Liver (tissue), 9 donors: ENCODE data around the gene RHOV. TPM values are rescaled to one million over a fixed set of nuclear protein-coding genes. Genes with fewer than 3 reads are reported as not detected.

Experiments
- DNase-seq: peaks from one replicate; pipeline ENCODE4 v3.0.0-alpha.2; 2017; ENCODE audit warnings: low spot score
- H3K27ac ChIP-seq, 2 donors: one replicate each; pipeline ENCODE4 v1.7.0; 2013; ENCODE audit warnings: inconsistent platforms in 2 of 2, low read length in 2 of 2, control low read depth in 1 of 2, low read depth in 1 of 2, mild to moderate bottlenecking in 1 of 2
- H3K27me3 ChIP-seq, 4 donors: one replicate each; pipeline versions ENCODE4 v1.6.1 to v1.7.0; 2013; ENCODE audit warnings: low read length in 3 of 4, inconsistent platforms in 1 of 4, mild to moderate bottlenecking in 1 of 4, moderate library complexity in 1 of 4; ENCODE audit not compliant: control insufficient read depth in 4 of 4, insufficient read depth in 4 of 4
- H3K36me3 ChIP-seq, 4 donors: one replicate each; pipeline versions ENCODE4 v1.6.1 to v1.7.0; 2013; ENCODE audit warnings: low read length in 3 of 4, mild to moderate bottlenecking in 3 of 4, low read depth in 1 of 4, moderate library complexity in 1 of 4; ENCODE audit not compliant: control insufficient read depth in 4 of 4, insufficient read depth in 3 of 4
- H3K4me1 ChIP-seq, 4 donors: one replicate each; pipeline versions ENCODE4 v1.6.1 to v1.7.0; 2013; ENCODE audit warnings: low read length in 3 of 4, mild to moderate bottlenecking in 3 of 4, moderate library complexity in 1 of 4; ENCODE audit not compliant: control insufficient read depth in 4 of 4, insufficient read depth in 4 of 4
- H3K4me3 ChIP-seq, 3 donors: one replicate each; pipeline versions ENCODE4 v1.6.1 to v1.7.0; 2013; ENCODE audit warnings: low read length in 3 of 3, control low read depth in 1 of 3, low read depth in 1 of 3, mild to moderate bottlenecking in 1 of 3
- H3K9ac ChIP-seq, 2 donors: one replicate each; pipeline ENCODE4 v1.7.0; 2013; ENCODE audit warnings: low read length in 2 of 2, mild to moderate bottlenecking in 2 of 2, moderate library complexity in 2 of 2, control low read depth in 1 of 2, low read depth in 1 of 2
- H3K9me3 ChIP-seq, 4 donors: one replicate each; pipeline versions ENCODE4 v1.6.1 to v1.7.0; 2013; ENCODE audit warnings: low read length in 3 of 4; ENCODE audit not compliant: control insufficient read depth in 4 of 4
- EGR1 ChIP-seq, 2 donors: IDR thresholded peaks; 2 replicates each; pipeline ENCODE4 v1.6.1; 2016 to 2018; ENCODE audit warnings: antibody characterized with exemption in 2 of 2, low read depth in 2 of 2
- FOXA1 ChIP-seq: IDR thresholded peaks from 2 replicates; pipeline ENCODE4 v1.6.1; 2016; ENCODE audit warnings: antibody characterized with exemption
- FOXA2 ChIP-seq: IDR thresholded peaks from 2 replicates; pipeline ENCODE4 v1.6.1; 2016; ENCODE audit warnings: antibody characterized with exemption
- GABPA ChIP-seq, 2 donors: IDR thresholded peaks in 1 of 2; conservative IDR thresholded peaks in 1 of 2; 2 replicates each; pipeline ENCODE4 v1.6.1; 2016; ENCODE audit warnings: antibody characterized with exemption in 2 of 2, mild to moderate bottlenecking in 1 of 2, moderate library complexity in 1 of 2
- HNF4A ChIP-seq, 2 donors: conservative IDR thresholded peaks; 2 replicates each; pipeline ENCODE4 v1.6.1; 2016; ENCODE audit warnings: antibody characterized with exemption in 2 of 2, mild to moderate bottlenecking in 2 of 2
- HNF4G ChIP-seq: IDR thresholded peaks from 2 replicates; pipeline ENCODE4 v1.6.1; 2016; ENCODE audit warnings: antibody characterized with exemption
- JUND ChIP-seq, 2 donors: IDR thresholded peaks; 2 replicates each; pipeline ENCODE4 v1.6.1; 2016; ENCODE audit warnings: antibody characterized with exemption in 2 of 2
- NR2F2 ChIP-seq: IDR thresholded peaks from 2 replicates; pipeline ENCODE4 v1.6.1; 2016; ENCODE audit warnings: antibody characterized with exemption
- RAD21 ChIP-seq, 2 donors: IDR thresholded peaks; 2 replicates each; pipeline ENCODE4 v1.6.1; 2016; ENCODE audit warnings: antibody characterized with exemption in 2 of 2, mild to moderate bottlenecking in 2 of 2
- RXRA ChIP-seq, 2 donors: IDR thresholded peaks; 2 replicates each; pipeline ENCODE4 v1.6.1; 2017 to 2018; ENCODE audit warnings: antibody characterized with exemption in 2 of 2, mild to moderate bottlenecking in 1 of 2
- SP1 ChIP-seq: IDR thresholded peaks from 2 replicates; pipeline ENCODE4 v1.6.1; 2018; ENCODE audit warnings: antibody characterized with exemption, mild to moderate bottlenecking
- TAF1 ChIP-seq: conservative IDR thresholded peaks from 2 replicates; pipeline ENCODE4 v1.6.1; 2016; ENCODE audit warnings: antibody characterized with exemption, mild to moderate bottlenecking
- YY1 ChIP-seq: IDR thresholded peaks from 2 replicates; pipeline ENCODE4 v1.6.1; 2016; ENCODE audit warnings: antibody characterized with exemption, mild to moderate bottlenecking
- WGBS: extraction: QIAGEN DNeasy Blood & Tissue Kit; methylation state at CpG from one replicate; pipeline ENCODE4 v1.1.7; 2013; 5-methylcytosine and 5-hydroxymethylcytosine counted together
- polyA plus RNA-seq, 2 donors: library from polyadenylated mRNA; stranded (reverse) in 1 of 2; unstranded in 1 of 2; fragments of 200-250 nt in 1 of 2; fragments of >200 nt in 1 of 2; fragmentation: Nextera tagmentation in 1 of 2; extraction: Ambion mirVana in 1 of 2; gene quantifications; one replicate each; pipeline versions ENCODE4 v1.2.1 to v1.2.3, GENCODE V29; 2013 to 2015
- total RNA-seq, 2 donors: library from RNA; depleted of rRNA; stranded (reverse); fragments of >200 nt; gene quantifications; one replicate each; pipeline ENCODE4 v1.2.3, GENCODE V29; 2014
- TF ChIP-seq, protein P1 (sequence below): IDR thresholded peaks from 2 replicates; pipeline ENCODE4 v1.6.1; 2016; ENCODE audit warnings: antibody characterized with exemption, mild to moderate bottlenecking
- TF ChIP-seq, protein P2 (sequence below): IDR thresholded peaks from 2 replicates; pipeline ENCODE4 v1.6.1; 2016; ENCODE audit warnings: antibody characterized with exemption
- TF ChIP-seq, protein P3 (sequence below): fragments of 150-350 bp; IDR thresholded peaks from 2 replicates; pipeline ENCODE4 v1.5.1; 2017; ENCODE audit warnings: improper control_type of control experiment, low read depth, low read length; ENCODE audit not compliant: missing input control
- TF ChIP-seq, protein P4 (sequence below): IDR thresholded peaks from 2 replicates; pipeline ENCODE4 v1.6.1; 2016; ENCODE audit warnings: antibody characterized with exemption
- donor health status: healthy.
- donor health status: healthy.
- donor health status: healthy.
- donor health status: healthy.
- donor health status: healthy.

The RHOV gene
- total and polyA plus RNA-seq, 4 donors, result 0.05 TPM; not detected in 3

DNA sequence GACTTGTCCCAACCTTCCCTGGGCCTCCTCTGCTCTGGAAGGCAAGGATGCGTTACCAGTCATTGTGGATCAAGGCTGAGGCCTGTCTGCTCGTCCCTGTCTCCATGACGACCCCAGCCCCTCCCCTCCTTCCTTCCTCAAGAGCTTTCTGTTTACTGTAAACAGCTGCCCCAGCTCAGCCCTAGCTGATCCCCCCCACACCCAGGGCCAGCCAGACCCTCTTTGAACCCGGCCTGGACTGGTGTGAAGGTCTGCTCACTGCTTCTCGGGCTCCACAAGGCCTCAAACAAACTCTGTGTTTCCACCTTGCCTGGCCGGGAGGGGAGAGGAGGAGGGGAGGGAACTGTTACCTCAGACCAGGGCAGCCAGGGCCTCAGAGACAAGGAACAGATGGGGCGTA, 37.1 kb upstream of the RHOV start (continued):
- TF ChIP-seq, protein P1, sequence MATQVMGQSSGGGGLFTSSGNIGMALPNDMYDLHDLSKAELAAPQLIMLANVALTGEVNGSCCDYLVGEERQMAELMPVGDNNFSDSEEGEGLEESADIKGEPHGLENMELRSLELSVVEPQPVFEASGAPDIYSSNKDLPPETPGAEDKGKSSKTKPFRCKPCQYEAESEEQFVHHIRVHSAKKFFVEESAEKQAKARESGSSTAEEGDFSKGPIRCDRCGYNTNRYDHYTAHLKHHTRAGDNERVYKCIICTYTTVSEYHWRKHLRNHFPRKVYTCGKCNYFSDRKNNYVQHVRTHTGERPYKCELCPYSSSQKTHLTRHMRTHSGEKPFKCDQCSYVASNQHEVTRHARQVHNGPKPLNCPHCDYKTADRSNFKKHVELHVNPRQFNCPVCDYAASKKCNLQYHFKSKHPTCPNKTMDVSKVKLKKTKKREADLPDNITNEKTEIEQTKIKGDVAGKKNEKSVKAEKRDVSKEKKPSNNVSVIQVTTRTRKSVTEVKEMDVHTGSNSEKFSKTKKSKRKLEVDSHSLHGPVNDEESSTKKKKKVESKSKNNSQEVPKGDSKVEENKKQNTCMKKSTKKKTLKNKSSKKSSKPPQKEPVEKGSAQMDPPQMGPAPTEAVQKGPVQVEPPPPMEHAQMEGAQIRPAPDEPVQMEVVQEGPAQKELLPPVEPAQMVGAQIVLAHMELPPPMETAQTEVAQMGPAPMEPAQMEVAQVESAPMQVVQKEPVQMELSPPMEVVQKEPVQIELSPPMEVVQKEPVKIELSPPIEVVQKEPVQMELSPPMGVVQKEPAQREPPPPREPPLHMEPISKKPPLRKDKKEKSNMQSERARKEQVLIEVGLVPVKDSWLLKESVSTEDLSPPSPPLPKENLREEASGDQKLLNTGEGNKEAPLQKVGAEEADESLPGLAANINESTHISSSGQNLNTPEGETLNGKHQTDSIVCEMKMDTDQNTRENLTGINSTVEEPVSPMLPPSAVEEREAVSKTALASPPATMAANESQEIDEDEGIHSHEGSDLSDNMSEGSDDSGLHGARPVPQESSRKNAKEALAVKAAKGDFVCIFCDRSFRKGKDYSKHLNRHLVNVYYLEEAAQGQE, result no peak
- no peak for TF ChIP-seq EGR1 (IDR thresholded peaks at IDR 0.05; ENCODE audit: low read depth in 2 of 2)

DNA sequence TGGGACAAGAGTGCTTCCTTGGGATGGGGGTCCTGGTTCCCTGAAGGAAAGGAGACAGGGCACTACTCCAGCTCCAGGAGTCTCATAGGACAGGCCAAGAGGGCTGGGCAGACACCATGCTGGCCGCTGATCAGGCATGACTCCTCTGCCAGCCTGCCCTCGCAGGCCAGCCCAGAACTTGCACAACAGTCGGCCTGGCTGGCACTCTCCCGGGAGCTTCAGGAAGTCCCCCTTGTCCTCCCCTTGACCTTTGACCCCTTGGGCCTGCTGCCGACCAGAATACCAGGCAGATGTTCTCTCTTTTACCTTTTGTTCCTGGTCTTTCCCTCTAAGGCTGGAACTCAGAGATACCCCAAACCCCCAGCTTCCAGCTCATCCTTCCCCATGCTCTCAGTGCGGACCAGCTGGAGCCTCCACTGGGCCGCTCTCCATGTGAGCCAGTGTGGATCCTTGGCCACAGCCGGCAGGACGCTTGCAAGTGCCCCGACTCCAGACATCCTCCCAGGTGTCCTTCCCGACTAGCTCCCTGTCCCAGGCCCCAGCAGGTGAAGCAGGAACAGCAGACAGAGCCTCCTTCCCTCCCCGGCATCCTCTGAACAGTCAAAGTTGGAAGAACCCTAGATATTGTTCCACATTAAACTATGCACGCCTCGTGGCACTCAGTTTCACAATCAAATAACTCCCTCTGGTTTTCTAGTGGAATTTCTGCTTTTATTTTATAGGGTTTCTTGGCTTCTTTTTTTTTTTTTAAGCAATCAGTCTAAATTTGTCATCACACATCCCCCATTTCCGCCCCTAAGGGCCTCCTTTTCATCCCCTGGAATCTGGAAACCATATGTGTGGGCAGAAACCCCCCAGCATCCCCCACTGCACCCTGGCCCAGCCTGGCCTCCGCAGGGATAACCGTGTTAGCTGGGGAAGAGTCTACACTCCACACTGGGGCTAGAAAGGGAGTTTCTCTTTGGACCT, 35.9 kb upstream of the RHOV start:
- no peaks in the 10 kb centered on the region for H3K9me3 ChIP-seq
- H3K27ac ChIP-seq, result peak overlapping the region; percentile 87 to 89
- DNase-seq, result no peak
- H3K4me3 ChIP-seq, result no peak overlapping the region
- TF ChIP-seq NR2F2 (peak; percentile 93), HNF4A (conservative IDR thresholded peaks at IDR 0.05) (peak; percentile 83 to 86), GABPA (IDR thresholded peaks at IDR 0.05 in 1 of 2, conservative IDR thresholded peaks at IDR 0.05 in 1 of 2) (peak in 1 of 2 donors; percentile 54), EGR1 (IDR thresholded peaks at IDR 0.05; ENCODE audit: low read depth in 2 of 2) (peak in 1 of 2 donors; percentile 49), RXRA (IDR thresholded peaks at IDR 0.05) (peak; percentile 94 to 96), HNF4G (peak; percentile 37), FOXA1 (no peak), FOXA2 (no peak), YY1 (peak; percentile 68), SP1 (peak; percentile 95), RAD21 (IDR thresholded peaks at IDR 0.05) (peak in 1 of 2 donors; percentile 39), TAF1 (no peak), JUND (IDR thresholded peaks at IDR 0.05) (peak in 1 of 2 donors; percentile 52)
- TF ChIP-seq, protein P2, sequence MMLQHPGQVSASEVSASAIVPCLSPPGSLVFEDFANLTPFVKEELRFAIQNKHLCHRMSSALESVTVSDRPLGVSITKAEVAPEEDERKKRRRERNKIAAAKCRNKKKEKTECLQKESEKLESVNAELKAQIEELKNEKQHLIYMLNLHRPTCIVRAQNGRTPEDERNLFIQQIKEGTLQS, result no peak
- TF ChIP-seq, protein P1, result peak; percentile 26
- TF ChIP-seq, protein P3, sequence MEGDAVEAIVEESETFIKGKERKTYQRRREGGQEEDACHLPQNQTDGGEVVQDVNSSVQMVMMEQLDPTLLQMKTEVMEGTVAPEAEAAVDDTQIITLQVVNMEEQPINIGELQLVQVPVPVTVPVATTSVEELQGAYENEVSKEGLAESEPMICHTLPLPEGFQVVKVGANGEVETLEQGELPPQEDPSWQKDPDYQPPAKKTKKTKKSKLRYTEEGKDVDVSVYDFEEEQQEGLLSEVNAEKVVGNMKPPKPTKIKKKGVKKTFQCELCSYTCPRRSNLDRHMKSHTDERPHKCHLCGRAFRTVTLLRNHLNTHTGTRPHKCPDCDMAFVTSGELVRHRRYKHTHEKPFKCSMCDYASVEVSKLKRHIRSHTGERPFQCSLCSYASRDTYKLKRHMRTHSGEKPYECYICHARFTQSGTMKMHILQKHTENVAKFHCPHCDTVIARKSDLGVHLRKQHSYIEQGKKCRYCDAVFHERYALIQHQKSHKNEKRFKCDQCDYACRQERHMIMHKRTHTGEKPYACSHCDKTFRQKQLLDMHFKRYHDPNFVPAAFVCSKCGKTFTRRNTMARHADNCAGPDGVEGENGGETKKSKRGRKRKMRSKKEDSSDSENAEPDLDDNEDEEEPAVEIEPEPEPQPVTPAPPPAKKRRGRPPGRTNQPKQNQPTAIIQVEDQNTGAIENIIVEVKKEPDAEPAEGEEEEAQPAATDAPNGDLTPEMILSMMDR, result no peak
- TF ChIP-seq, protein P4, sequence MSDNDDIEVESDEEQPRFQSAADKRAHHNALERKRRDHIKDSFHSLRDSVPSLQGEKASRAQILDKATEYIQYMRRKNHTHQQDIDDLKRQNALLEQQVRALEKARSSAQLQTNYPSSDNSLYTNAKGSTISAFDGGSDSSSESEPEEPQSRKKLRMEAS, result no peak
- H3K36me3 ChIP-seq, result no peaks in the 10 kb centered on the region
- H3K4me1 ChIP-seq, result peaks cover 33 to 72% (median 64%) of the 10 kb centered on the region in 4 donors
- peak overlapping the region in 1 of 2 donors; percentile 49 for H3K9ac ChIP-seq
- WGBS, result 45% methylated on average over 17 of the region's 17 CpGs
- H3K27me3 ChIP-seq, result no peaks in the 10 kb centered on the region
